T-helper 9 cell (primary cell): ENCODE measurements around the gene TOR1A.
A peak's percentile ranks its signal among the peaks of the same experiment; 100 is the strongest.
"Not testable (repeated sequence)": the region's sequence is repeated elsewhere in the genome, so short reads cannot be mapped to it uniquely, and the experiment has no call there.

ENCODE experiments used
- DNase-seq: peaks from one replicate; pipeline ENCODE4 v3.0.0-alpha.2; 2020

TOR1A gene

GRCh38 chr9:129779560-129780190, 44.3 kb downstream of the TOR1A start:
- no peak for DNase-seq

GRCh38 chr9:129778469-129778868, 45.5 kb downstream of the TOR1A start:
- DNase-seq, result no peak

- DNase-seq, result no peak
Observed at GRCh38 chr9:129777769-129778130, 46.2 kb downstream of the TOR1A start.

- peak; percentile 7 for DNase-seq
Observed at GRCh38 chr9:129776938-129777768, 46.8 kb downstream of the TOR1A start.

GRCh38 chr9:129776566-129776937, 47.4 kb downstream of the TOR1A start:
- no peak for DNase-seq

GRCh38 chr9:129776096-129776495, 47.8 kb downstream of the TOR1A start:
- DNase-seq, result not testable (repeated sequence)

GRCh38 chr9:129775448-129775798, 48.5 kb downstream of the TOR1A start:
- DNase-seq, result no peak

- DNase-seq, result no peak
Observed at GRCh38 chr9:129774791-129775447, 49.0 kb downstream of the TOR1A start.

- DNase-seq, result no peak
Observed at GRCh38 chr9:129773262-129774048, 50.5 kb downstream of the TOR1A start.

GRCh38 chr9:129770741-129771140, 53.2 kb downstream of the TOR1A start:
- DNase-seq, result no peak

GRCh38 chr9:129769669-129770068, 54.3 kb downstream of the TOR1A start:
- DNase-seq, result no peak

- DNase-seq, result no peak
Observed at GRCh38 chr9:129768486-129768885, 55.5 kb downstream of the TOR1A start.

- DNase-seq, result no peak
Observed at GRCh38 chr9:129765764-129766317, 58.1 kb downstream of the TOR1A start.

- DNase-seq, result no peak
Observed at GRCh38 chr9:129762985-129763926, 60.7 kb downstream of the TOR1A start.
